Measurements from ENCODE around the gene RSPH9.

The RSPH9 gene

GRCh38 chr6:43669050-43669921 lies 24.4 kb downstream of the RSPH9 start:
- DNase-seq (no peak), ATAC-seq (replicated peaks) (no peak)
- no peaks in the 10 kb centered on the region for H3K9me3 Mint-ChIP-seq
- no peak overlapping the region for H3K4me3 Mint-ChIP-seq
- H3K27ac Mint-ChIP-seq = peak overlapping the region; percentile 25
- peaks cover 23 to 26% of the 10 kb centered on the region in 2 donors for H3K36me3 Mint-ChIP-seq
- no peaks in the 10 kb centered on the region for H3K27me3 Mint-ChIP-seq
- H3K4me1 Mint-ChIP-seq = peaks cover 18 to 34% of the 10 kb centered on the region in 2 donors

DNA sequence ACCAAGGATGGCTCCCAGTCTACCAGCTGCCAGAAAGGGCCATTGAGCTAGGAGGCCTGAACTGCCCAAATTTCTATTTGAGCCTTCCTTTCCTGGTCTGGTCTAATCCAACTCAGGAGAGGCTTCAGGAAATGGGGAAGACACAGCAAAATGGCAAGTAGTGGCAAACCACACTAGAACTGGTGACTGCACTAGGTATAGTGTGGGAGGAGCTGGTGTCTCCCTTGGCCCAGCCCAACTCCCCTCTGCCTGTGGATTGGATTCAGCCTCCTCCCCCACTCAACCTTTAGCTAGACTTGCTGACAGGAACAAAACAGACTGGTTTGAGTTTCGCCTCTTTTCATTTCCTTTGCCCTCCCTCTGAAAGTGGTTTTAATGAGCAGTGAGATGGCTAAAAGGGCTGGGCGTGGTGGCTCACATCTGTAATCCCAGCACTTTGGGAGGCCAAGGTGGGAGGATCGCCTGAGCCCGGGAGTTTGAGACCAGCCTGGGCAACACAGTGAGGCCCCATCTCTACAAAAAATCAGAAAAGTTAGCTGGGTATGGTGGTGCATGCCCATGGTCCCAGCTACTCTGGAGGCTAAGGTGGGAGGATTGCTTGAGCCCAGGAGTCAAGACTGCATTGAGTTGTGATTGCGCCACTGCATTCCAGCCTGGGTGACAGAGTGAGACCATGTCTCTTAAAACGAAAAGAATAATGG lies 25.2 kb downstream of the RSPH9 start:
- peaks cover 29 to 32% of the 10 kb centered on the region in 2 donors for H3K36me3 Mint-ChIP-seq
- H3K9me3 Mint-ChIP-seq = no peaks in the 10 kb centered on the region
- H3K27ac Mint-ChIP-seq = no peak overlapping the region

GRCh38 chr6:43670623-43670986 lies 25.8 kb downstream of the RSPH9 start:
- Mint-ChIP-seq H3K9me3 (no peaks in the 10 kb centered on the region), H3K4me3 (no peak overlapping the region), H3K27ac (no peak overlapping the region), H3K4me1 (peaks cover 18 to 34% of the 10 kb centered on the region in 2 donors), H3K36me3 (peaks cover 30 to 37% of the 10 kb centered on the region in 2 donors), H3K27me3 (no peaks in the 10 kb centered on the region)
- no peak for DNase-seq
- no peak for ATAC-seq (replicated peaks)

More for the DNA sequence above, 25.2 kb downstream of the RSPH9 start:
- no peak overlapping the region for H3K4me3 Mint-ChIP-seq
- no peaks in the 10 kb centered on the region for H3K27me3 Mint-ChIP-seq
- peaks cover 18 to 34% of the 10 kb centered on the region in 2 donors for H3K4me1 Mint-ChIP-seq
- ATAC-seq (replicated peaks) (peak; percentile 39 to 54), DNase-seq (no peak)

GRCh38 chr6:43671011-43671800 lies 26.4 kb downstream of the RSPH9 start:
- ATAC-seq (replicated peaks) (no peak), DNase-seq (no peak)
- Mint-ChIP-seq H3K36me3 (peaks cover 30 to 40% of the 10 kb centered on the region in 2 donors), H3K27ac (peak overlapping the region; percentile 22), H3K27me3 (no peaks in the 10 kb centered on the region), H3K4me1 (peaks cover 18 to 34% of the 10 kb centered on the region in 2 donors), H3K9me3 (no peaks in the 10 kb centered on the region), H3K4me3 (no peak overlapping the region)

- no peak overlapping the region for H3K4me3 Mint-ChIP-seq
- no peak for ATAC-seq (replicated peaks)
- no peaks in the 10 kb centered on the region for H3K9me3 Mint-ChIP-seq
- H3K36me3 Mint-ChIP-seq = peaks cover 30 to 41% of the 10 kb centered on the region in 2 donors
- H3K27me3 Mint-ChIP-seq = no peaks in the 10 kb centered on the region
- H3K4me1 Mint-ChIP-seq = peaks cover 16 to 31% of the 10 kb centered on the region in 2 donors
- no peak overlapping the region for H3K27ac Mint-ChIP-seq
- DNase-seq = no peak
Observed at GRCh38 chr6:43671801-43672690, 27.2 kb downstream of the RSPH9 start.

- Mint-ChIP-seq H3K36me3 (peaks cover 38 to 51% of the 10 kb centered on the region in 2 donors), H3K4me3 (no peak overlapping the region), H3K9me3 (no peaks in the 10 kb centered on the region), H3K27ac (no peak overlapping the region), H3K27me3 (no peaks in the 10 kb centered on the region), H3K4me1 (peaks cover 2 to 16% of the 10 kb centered on the region in 2 donors)
- no peak for ATAC-seq (replicated peaks)
- no peak for DNase-seq
Observed at GRCh38 chr6:43673444-43674084, 28.7 kb downstream of the RSPH9 start.

DNA sequence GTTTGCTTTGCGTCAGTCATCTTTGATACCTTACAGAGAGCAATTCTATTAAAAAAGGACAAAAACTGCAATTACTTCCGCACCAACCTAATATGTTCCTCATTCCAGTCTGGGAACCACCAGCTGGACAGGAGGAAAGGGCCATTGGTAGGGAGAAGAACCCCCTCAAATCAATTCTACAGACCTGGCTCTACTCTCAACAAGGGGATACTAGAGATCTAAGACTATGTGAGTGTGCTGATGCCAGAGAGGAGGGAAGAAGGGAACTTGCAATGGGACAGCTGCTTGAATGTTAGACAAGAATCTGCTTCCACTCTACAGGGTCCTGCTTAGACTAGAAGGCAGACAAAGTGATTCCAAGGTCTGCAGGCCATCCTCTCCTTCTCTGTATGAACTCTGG lies 29.5 kb downstream of the RSPH9 start:
- Mint-ChIP-seq H3K36me3 (peaks cover 37 to 52% of the 10 kb centered on the region in 2 donors), H3K4me3 (no peak overlapping the region), H3K9me3 (no peaks in the 10 kb centered on the region), H3K4me1 (peaks cover 2 to 16% of the 10 kb centered on the region in 2 donors), H3K27me3 (no peaks in the 10 kb centered on the region), H3K27ac (no peak overlapping the region)
- DNase-seq (no peak), ATAC-seq (replicated peaks) (no peak)

DNA sequence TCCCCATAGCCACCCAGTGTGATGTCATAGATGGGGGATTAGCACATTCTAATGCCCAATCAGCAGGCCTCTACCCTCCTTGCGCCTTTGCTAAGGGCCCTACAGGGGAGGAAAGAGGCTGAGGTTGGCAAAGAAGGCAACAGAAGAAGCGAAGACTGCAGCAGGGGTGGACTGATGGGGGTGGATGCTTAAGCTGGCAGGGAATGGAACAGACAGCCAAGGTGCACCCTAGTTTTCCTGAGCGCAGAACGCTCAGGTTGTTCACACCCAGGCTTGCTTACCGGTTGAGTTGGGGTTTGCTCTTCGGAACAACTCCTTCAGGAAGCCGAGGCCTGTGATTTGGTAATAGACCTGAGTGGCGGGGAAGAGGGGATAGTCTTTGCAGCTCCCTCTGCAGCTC lies 30.1 kb downstream of the RSPH9 start:
- H3K36me3 Mint-ChIP-seq = peaks cover 37 to 57% of the 10 kb centered on the region in 2 donors
- no peak overlapping the region for H3K27ac Mint-ChIP-seq
- DNase-seq = no peak
- H3K27me3 Mint-ChIP-seq = no peaks in the 10 kb centered on the region
- ATAC-seq (replicated peaks) = no peak
- H3K9me3 Mint-ChIP-seq = no peaks in the 10 kb centered on the region
- H3K4me3 Mint-ChIP-seq = no peak overlapping the region
- H3K4me1 Mint-ChIP-seq = peaks cover 2 to 13% of the 10 kb centered on the region in 2 donors

DNA sequence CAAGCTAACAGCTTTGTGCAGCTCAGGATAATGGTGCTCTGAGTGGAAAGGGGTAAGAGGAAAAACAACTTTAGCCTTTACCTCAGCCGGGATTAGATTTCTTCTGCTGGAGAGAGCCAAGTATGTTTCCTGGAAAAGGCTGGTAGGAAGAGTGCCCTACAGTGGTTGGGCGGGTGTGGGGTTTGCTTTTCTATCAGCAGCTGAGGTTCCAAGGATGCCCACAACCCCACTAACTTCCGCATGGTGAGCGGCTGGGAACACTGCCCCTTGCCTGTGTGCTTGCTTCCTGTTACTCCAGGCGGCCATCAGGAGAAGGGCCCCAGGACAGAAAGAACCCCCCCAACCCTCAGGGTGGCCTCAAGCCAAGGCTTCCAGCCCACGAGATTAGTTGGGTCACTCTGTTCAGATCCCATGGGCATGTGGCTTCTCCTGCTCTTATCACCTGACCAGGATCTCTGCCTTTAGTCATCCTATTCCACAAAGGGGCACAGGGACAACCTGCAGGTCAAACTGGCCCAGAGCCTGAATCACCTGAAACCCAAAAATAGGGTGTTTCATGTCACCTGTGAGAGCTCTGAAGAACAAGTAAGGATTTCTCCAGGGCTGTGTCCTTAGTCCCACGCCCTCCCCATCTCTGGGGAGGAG lies 32.2 kb downstream of the RSPH9 start:
- Mint-ChIP-seq H3K36me3 (peaks cover 38 to 51% of the 10 kb centered on the region in 2 donors), H3K4me3 (no peak overlapping the region), H3K27me3 (no peaks in the 10 kb centered on the region), H3K9me3 (no peaks in the 10 kb centered on the region), H3K4me1 (peaks cover 3 to 11% of the 10 kb centered on the region in 2 donors), H3K27ac (no peak overlapping the region)
- ATAC-seq (replicated peaks) (no peak), DNase-seq (no peak)

DNA sequence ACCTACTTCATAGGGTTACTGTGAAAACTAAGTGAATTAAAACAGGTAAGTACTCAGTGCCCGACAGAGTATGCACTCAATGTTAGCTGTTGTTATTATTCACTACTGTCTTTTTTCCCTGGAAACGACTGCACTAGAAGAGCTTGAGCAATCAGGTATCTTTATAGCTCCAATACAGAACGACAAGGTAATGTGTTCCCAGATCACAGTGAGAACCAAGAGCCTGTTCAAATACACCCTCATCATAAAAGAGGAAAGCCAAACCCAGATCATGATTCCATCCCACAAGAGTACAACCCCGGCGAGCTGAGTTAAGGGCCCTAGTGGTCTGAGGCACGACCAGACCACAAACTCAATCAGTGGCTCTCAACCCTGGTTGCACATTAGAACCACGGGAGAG lies 32.9 kb downstream of the RSPH9 start:
- Mint-ChIP-seq H3K36me3 (peaks cover 39 to 52% of the 10 kb centered on the region in 2 donors), H3K27ac (no peak overlapping the region), H3K4me3 (no peak overlapping the region), H3K27me3 (no peaks in the 10 kb centered on the region), H3K9me3 (no peaks in the 10 kb centered on the region), H3K4me1 (peaks cover 3 to 16% of the 10 kb centered on the region in 2 donors)
- ATAC-seq (replicated peaks) (no peak), DNase-seq (no peak)

GRCh38 chr6:43678341-43678740 lies 33.5 kb downstream of the RSPH9 start:
- no peak for DNase-seq

DNA sequence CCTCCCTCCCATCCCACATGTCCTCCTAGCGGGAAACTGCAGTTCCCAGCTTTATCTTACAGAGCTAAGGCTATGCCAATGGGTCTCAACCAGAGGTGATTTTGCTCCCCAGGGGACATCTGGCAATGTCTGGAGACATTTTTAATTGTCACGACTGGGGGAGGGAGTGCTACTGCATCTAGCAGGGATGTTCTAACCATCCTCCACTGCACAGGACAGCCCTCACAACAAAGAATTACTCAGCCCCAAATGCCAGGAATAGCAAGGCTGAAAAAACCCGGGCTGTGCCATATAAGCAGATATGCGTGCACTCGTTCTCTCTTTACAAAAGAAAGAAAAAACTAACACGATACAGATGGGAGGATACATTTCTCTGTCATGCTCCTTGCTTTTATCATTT lies 34.2 kb downstream of the RSPH9 start:
- DNase-seq = no peak
- ATAC-seq (replicated peaks) = no peak
- Mint-ChIP-seq H3K9me3 (no peaks in the 10 kb centered on the region), H3K27ac (no peak overlapping the region), H3K36me3 (peaks cover 35 to 53% of the 10 kb centered on the region in 2 donors), H3K4me1 (peaks cover 9 to 27% of the 10 kb centered on the region in 2 donors), H3K27me3 (no peaks in the 10 kb centered on the region), H3K4me3 (no peak overlapping the region)

More at GRCh38 chr6:43678341-43678740, 33.5 kb downstream of the RSPH9 start:
- Mint-ChIP-seq H3K4me1 (peaks cover 6 to 22% of the 10 kb centered on the region in 2 donors), H3K36me3 (peaks cover 36 to 50% of the 10 kb centered on the region in 2 donors), H3K4me3 (no peak overlapping the region), H3K27ac (no peak overlapping the region), H3K9me3 (no peaks in the 10 kb centered on the region), H3K27me3 (no peaks in the 10 kb centered on the region)
- ATAC-seq (replicated peaks) = no peak

Data from stimulated activated naive B cell treated with anti-CD40 and anti-IgM and Interleukin-4, amounts not matched to agents 10 μg/mL and 1 μg/mL and 100 μg/mL, for 72 hours (primary cell).